Fibroblast of skin of left biceps (primary cell): ENCODE results near the gene CEP162.
A peak's percentile ranks its signal among the peaks of the same experiment; 100 is the strongest.
"Not testable (repeated sequence)": the region's sequence is repeated elsewhere in the genome, so short reads cannot be mapped to it uniquely, and the experiment has no call there.

Experiments used
- DNase-seq, 2 experiments: peaks; one replicate each; pipeline ENCODE4 v3.0.0-alpha.2; 2013; ENCODE audit warnings: low read depth in 2 of 2

Gene CEP162

DNA sequence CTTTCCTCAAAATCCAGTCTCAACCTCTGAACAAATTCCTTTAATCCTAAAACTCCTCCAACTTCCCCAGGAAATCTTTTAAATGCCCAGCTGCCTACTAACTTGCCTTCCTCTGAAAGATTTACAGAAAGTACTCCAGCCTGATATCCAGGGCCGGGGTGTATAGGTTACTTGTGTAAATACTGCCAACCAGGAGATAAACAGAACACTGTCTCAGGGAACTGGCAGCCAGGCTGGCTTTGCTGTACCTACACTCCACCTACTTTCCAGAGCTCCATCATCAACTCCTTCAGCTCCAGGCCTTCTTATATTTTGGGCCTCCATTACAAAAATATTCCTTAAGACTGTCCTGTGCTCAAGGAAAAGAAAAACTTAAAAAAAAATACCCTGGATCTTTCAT is 85.9 kb downstream of the CEP162 start:
- no peak for DNase-seq

DNA sequence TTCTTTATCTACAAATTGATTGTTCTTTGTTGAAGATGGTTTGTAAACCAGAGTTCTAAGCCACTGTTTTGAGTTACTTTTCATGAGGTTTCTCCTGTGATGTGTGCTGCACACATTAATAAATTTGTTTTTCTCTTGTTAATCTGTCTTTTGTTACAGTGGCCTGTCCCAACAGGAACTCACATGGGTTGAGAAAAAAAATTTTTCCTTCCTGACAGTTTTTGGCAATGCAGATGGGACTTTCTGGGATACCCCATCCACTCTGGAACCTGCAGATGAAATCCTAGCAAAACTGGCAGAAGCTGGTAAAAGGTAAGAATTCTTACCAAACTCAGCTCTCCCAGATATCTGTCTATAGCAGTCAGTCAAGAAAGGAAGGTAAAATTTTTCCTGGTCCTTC is 88.1 kb downstream of the CEP162 start:
- DNase-seq, result no peak

DNA sequence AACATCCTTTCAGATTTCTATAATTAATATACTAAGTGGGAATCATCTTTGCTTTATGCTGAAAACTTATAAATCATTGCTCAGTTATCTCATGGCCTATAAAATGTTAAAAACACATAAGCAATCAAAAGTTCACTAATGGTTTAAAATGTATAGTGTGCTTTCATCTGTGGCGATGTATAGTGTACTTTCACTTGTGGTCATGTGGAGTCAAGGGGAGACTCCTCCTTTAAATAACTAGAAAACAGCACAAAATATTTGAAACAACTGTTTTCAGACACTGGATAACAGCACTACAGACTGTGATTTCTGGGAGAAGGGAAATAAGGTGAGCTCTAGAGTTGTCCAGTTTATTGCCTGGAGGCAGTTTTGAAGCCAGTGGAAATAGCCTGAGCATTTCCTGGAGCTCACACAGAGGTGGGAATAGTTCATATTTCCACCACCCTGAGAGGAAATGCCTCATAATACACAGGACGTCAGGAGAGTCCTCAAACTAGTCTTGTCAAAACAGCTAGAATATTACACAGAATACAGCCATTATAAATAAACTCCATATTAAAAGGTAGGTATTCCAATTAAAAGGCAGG is 89.4 kb downstream of the CEP162 start:
- DNase-seq, result no peak

DNA sequence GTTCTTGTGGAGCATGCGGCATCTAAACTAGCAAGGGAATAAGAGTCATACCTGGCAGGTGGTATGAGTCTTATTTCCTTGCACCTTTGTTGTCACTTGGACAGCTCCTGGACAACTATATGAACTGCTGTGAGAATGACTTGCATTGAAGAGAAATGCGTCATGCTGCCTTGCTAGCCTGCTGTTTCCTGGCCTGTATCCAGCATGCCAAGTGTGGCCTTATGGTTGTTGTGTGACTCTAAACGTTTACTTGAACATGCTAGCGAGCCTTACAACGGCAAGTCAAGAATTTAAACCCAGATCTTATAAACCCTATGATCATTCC is 90.4 kb downstream of the CEP162 start:
- peak; percentile 17 to 19 for DNase-seq

DNA sequence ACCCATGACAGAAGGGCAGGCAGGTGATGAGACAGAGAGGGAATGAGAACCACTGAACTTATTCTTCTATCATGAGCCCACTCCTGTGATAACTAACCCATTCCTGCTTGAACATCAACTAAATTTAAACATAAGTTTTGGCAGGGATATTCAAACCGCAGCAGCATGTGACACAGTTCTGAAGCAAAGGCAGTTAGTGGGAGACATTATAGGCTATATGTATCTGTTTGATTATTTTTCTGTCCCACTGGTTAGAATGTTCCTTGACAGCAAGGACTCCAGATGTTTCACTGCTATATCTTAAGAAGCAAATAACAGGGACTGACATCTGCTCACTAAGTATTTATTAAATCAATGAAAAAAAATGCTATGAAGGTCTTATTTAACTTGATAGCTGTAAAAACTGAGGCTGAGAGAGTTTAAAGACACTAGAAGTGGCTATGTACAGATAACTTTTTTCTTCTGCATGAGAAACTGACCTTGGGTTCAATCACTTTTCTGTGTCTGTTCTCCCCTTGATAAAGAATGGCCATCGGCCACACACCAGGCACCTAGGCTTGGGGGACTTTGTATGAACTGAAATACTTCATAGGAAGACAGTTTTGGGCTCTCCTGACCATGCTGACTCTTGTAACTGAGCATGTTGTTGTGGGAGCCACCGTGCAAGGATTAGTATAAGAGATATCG is 90.9 kb downstream of the CEP162 start:
- no peak for DNase-seq

DNA sequence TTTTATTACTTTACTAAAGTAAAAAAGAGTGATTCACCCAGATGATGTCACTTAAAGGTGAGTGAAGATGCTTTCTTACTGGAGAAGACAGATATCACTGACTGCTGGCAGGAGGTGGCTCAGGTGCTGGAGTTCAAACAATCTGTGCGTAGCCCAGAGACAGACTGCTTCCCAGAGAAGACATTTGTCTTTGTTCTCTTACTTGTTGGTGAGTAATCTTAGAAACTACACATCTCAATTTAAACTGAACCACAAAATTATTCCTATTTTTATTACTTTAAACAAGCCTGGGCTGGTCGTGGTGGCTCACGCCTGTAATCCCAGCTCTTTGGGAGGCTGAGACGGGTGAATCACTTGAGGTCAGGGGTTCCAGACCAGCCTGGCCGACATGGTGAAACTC is 92.2 kb downstream of the CEP162 start:
- no peak for DNase-seq

DNA sequence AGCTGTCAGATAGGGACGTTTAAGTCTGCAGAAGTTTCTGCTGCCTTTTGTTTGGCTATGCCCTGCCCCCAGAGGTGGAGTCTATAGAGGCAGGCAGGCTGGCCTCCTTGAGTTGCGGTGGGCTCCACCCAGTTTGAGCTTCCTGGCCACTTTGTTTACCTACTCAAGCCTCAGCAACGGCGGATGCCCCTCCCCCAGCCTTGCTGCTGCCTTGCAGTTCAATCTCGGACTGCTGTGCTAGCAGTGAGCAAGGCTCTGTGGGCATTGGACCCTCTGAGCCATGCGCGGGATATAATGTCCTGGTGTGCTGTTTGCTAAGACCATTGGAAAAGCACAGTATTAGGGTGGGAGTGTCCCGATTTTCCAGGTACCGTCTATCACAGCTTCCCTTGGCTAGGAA is 94.1 kb downstream of the CEP162 start:
- not testable (repeated sequence) for DNase-seq

DNA sequence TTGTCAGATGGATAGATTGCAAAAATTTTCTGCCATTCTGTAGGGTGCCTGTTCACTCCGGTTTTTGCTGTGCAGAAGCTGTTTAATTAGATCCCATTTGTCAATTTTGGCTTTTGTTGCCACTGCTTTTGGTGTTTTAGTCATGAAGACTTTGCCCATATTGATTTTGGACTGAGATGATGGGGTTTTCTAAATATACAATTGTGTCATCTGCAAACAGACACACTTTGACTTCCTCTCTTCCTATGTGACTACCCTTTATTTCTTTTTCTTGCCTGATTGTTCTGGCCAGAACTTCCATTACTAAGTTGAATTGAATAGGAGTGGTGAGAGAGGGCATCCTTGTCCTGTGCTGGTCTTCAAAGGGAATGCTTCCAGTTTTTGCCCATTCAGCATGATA is 97.9 kb downstream of the CEP162 start:
- not testable (repeated sequence) for DNase-seq

DNA sequence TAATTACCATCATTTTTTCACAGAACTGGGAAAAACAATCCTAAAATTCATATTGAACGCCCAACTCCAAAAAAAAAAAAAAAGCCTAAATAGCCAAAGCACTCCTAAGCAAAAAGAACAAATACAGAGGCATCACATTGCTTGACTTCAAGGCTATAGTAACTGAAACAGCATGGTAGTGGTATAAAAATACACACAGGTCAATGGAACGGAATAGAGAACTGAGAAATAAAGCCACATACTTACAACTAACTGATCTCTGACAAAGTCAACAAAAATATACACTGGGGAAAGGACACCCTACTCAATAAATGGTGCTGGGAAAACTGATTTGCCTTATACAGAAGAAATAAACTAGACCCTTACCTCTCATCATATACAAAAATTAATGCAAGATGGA is 104.3 kb downstream of the CEP162 start:
- DNase-seq, result no peak

DNA sequence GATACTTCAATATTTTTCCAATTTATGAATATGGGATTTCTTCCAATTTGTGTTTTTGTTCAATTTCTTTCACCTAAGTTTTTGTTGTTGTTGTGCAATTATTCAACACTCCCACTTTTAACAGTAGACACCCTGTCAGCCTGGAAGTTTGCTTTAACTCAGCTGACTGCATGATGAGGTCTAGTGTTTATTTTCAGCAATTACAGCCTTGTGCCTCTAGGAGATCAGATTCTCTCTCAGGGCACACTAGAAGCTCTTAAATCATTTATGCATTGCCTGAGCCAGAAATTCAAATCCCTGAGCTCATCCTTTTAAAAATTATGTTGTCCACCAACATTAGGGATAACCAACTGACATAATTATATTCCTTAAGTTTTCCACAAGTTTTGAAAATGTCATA is 108.2 kb downstream of the CEP162 start:
- no peak for DNase-seq

- no peak for DNase-seq
Measured at GRCh38 chr6:84118191-84118590, 109.3 kb downstream of the CEP162 start.

DNA sequence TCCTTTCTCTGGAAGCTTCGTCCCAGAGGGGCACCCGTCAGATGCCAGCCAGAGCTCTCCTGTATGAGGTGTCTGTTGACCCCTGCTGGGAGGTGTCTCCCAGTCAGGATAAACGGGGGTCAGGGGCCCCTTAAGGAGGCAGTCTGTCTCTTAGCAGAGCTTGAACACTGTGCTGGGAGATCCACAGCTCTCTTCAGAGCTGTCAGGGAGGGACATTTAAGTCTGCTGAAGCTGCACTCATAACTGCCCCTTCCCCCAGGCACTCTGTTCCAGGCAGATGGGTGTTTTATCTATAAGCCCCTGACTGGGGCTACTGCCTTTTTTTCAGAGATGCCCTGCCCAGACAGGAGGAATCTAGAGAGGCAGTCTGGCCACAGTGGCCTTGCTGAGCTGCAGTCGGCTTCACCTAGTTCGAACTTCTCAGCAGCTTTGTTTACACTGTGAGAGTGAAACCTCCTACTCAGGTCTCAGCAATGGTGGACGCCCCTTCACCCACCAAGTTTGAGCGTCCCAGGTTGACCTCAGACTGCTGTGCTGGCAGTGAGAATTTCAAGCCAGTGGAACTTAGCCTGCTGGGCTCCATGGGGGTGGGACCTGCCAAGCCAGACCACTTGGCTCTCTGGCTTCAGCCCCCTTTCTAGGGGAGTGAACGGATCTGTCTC is 112.4 kb downstream of the CEP162 start:
- not testable (repeated sequence) for DNase-seq

GRCh38 chr6:84111351-84111750 is 116.1 kb downstream of the CEP162 start:
- DNase-seq, result not testable (repeated sequence)

- no peak for DNase-seq
Measured at GRCh38 chr6:84107495-84107894, 119.9 kb downstream of the CEP162 start.

- not testable (repeated sequence) for DNase-seq
Measured at GRCh38 chr6:84105215-84105924, 122.1 kb downstream of the CEP162 start.

DNA sequence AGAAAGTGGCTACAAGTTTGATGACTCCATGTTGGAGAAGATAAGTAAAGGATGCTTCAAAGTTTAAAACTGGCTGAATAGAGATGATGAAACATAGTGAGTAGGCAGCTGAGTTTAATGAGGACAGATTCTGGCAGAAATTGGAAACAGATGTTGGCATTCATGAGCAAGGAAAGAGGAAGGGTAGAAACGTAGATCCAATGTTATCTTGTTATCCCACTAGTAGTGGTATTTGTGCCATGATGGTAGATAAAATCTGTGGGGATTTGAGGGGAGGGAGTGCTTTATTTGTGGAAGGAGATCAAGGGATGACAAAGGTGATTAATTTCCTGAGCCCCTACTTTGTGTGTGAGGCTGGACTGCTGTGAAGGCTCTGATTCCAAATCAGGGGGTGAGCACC is 124.4 kb downstream of the CEP162 start:
- peak; percentile 21 to 23 for DNase-seq

DNA sequence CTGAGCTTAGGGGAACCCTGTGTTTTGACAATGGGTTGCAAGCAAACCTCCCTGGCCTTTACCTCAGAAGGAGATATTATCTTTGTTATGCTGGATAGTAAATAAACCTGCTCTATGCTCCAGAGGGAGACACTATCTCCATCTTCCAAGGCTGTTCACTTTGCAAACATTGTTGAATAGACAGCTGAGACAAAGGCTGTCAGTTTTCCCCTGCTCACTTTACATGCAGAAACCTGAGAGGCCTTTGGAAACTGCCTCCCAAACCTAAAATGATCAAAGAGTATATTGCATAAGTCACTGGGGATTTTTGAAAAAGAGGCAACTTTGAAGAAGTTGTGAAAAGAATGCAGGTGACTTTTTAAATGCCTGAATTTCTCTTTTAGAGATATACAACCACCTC is 132.3 kb downstream of the CEP162 start:
- DNase-seq, result no peak

DNA sequence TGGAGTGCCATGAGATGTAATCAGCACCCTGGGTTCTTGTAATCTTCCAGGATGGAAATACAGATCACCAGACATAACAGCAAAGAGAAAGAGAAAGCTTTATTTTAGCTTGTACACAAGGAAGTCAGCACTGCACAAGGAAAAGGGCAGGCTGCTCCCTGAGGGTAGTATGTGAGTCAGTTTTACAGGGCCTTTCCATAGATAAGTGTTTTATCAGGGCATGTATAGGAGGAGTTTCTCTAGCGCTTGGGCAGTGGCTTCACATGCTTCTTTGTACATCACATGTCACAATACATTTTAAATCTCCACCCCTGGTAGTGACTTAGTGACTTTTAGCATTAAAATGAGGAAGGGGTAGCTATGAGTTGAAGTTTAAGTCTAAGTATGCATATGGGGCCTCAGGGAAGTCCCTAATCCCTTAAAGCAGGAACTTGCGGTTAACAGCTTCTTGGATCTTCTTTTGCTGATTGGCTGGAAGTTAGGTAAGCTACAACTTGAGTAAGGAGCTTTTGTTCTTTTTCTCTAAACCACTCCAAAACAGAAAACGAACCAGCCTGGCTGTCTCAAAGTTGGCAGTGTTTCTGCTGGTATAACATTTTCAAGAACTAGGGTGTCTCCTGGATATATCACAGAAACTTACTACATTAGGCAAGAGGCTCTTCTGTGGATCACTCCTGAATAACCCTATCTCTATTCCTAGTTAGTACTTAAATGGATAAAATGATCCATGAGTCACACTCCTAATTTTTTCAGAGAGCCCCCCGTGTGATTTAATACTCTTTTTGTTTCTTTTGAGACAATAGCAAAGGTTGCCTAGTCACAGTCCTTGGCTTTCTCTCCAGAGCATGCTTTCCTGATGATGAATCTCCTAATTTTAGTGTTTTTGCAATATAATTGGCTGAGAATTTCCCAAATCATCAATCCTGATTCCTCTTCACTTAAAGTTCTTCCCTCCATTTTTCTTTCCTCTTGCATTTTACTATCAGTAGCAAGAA is 133.7 kb downstream of the CEP162 start:
- DNase-seq, result no peak

GRCh38 chr6:84089552-84089951 is 137.9 kb downstream of the CEP162 start:
- no peak for DNase-seq

DNA sequence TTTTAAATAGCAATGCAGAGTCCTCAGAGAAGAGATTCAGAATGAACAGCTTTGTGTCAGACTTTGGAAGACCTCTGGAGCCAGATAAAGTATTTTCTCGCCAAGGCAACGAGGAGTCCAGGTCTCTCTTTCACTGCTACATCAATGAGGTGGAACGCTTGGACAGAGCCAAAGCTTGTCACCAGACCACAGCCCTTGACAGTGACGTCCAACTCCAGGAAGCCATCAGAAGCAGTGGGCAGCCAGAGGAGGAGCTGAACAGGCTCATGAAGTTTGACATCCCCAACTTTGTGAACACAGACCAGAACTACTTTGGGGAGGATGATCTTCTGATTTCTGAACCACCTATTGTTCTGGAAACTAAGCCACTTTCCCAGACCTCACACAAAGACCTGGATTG is 138.4 kb downstream of the CEP162 start:
- no peak for DNase-seq
